Smooth muscle cell (in vitro differentiated cells): Measurements from ENCODE around the gene GIT2. TPM values are rescaled to one million over a fixed set of nuclear protein-coding genes. Genes with fewer than 3 reads are reported as not detected.

Source experiments
- DNase-seq: peaks from one replicate; lab custom pipeline; 2025; ENCODE audit not compliant: unreplicated experiment; lab: John Stamatoyannopoulos, UW
- H2AFZ ChIP-seq: fragments of 200-600 bp; sonication (generic); 2 replicates; pipeline ENCODE4 v1.6.0; 2016; ENCODE audit warnings: antibody characterized with exemption, low read depth, mild to moderate bottlenecking
- H3F3A ChIP-seq: fragments of 200-600 bp; sonication (generic); 2 replicates; pipeline ENCODE4 v1.6.0; 2017; ENCODE audit warnings: antibody characterized with exemption, low read depth
- H3K27ac ChIP-seq: fragments of 200-600 bp; sonication (generic); 2 replicates; pipeline ENCODE4 v1.5.1; 2016; ENCODE audit warnings: low read depth, mild to moderate bottlenecking
- H3K27me3 ChIP-seq: fragments of 200-600 bp; sonication (generic); 2 replicates; pipeline ENCODE4 v1.6.1; 2016; ENCODE audit warnings: low read depth, mild to moderate bottlenecking
- H3K36me3 ChIP-seq: fragments of 200-600 bp; sonication (generic); 2 replicates; pipeline ENCODE4 v1.5.1; 2016; ENCODE audit warnings: low read depth
- H3K4me1 ChIP-seq: fragments of 200-600 bp; sonication (generic); 2 replicates; pipeline ENCODE4 v1.5.1; 2016; ENCODE audit warnings: low read depth
- H3K4me2 ChIP-seq: fragments of 200-600 bp; sonication (generic); 2 replicates; pipeline ENCODE4 v1.6.0; 2016; ENCODE audit warnings: mild to moderate bottlenecking
- H3K4me3 ChIP-seq: fragments of 200-600 bp; sonication (generic); 2 replicates; pipeline ENCODE4 v1.5.1; 2016; ENCODE audit warnings: mild to moderate bottlenecking
- H3K79me2 ChIP-seq: fragments of 200-600 bp; sonication (generic); 2 replicates; pipeline ENCODE4 v1.6.0; 2016; ENCODE audit warnings: low read depth, mild to moderate bottlenecking
- H3K9ac ChIP-seq: fragments of 200-600 bp; sonication (generic); 2 replicates; pipeline ENCODE4 v1.6.0; 2016; ENCODE audit warnings: low read depth
- H3K9me3 ChIP-seq: fragments of 200-600 bp; sonication (generic); replicated peaks from 2 replicates; pipeline ENCODE4 v1.5.1; 2016; ENCODE audit warnings: low read depth
- H4K20me1 ChIP-seq: fragments of 200-600 bp; sonication (generic); 2 replicates; pipeline ENCODE4 v1.6.0; 2016; ENCODE audit warnings: low read depth
- WGBS: methylation state at CpG from one replicate; pipeline ENCODE4 v1.1.7; 2016; ENCODE audit warnings: low lambda C conversion rate; 5-methylcytosine and 5-hydroxymethylcytosine counted together
- polyA plus RNA-seq: library from polyadenylated mRNA; unstranded; fragments of >200 nt; fragmentation: Nextera tagmentation; extraction: Ambion mirVana; gene quantifications from 2 replicates; pipeline ENCODE4 v1.2.1, GENCODE V29; 2016
- total RNA-seq: library from RNA; depleted of rRNA; stranded (reverse); fragments of >200 nt; gene quantifications from 2 replicates; pipeline ENCODE4 v1.2.3, GENCODE V29; 2014
- TF ChIP-seq, protein P1 (sequence below): fragments of 200-600 bp; sonication (generic); IDR thresholded peaks from 2 replicates; pipeline ENCODE4 v1.5.1; 2017; ENCODE audit warnings: borderline replicate concordance, mild to moderate bottlenecking, antibody characterized with exemption; ENCODE audit not compliant: insufficient read depth, poor library complexity, severe bottlenecking

The GIT2 gene
- total and polyA plus RNA-seq, 2 experiments from 2014 or later: 20.3 to 27.3 TPM

GRCh38 chr12:109959411-109960093, 36.6 kb downstream of the GIT2 start:
- Histone ChIP-seq H4K20me1 (no peaks in the 10 kb centered on the region), H3K4me1 (no peaks in the 10 kb centered on the region), H3K79me2 (no peaks in the 10 kb centered on the region), H2AFZ (no peak overlapping the region), H3K36me3 (no peaks in the 10 kb centered on the region), H3K27ac (no peak overlapping the region), H3K9me3 (no peaks in the 10 kb centered on the region), H3K27me3 (no peaks in the 10 kb centered on the region), H3K4me3 (no peak overlapping the region), H3F3A (no peaks in the 10 kb centered on the region), H3K9ac (no peak overlapping the region), H3K4me2 (no peak overlapping the region)
- TF ChIP-seq, protein P1, sequence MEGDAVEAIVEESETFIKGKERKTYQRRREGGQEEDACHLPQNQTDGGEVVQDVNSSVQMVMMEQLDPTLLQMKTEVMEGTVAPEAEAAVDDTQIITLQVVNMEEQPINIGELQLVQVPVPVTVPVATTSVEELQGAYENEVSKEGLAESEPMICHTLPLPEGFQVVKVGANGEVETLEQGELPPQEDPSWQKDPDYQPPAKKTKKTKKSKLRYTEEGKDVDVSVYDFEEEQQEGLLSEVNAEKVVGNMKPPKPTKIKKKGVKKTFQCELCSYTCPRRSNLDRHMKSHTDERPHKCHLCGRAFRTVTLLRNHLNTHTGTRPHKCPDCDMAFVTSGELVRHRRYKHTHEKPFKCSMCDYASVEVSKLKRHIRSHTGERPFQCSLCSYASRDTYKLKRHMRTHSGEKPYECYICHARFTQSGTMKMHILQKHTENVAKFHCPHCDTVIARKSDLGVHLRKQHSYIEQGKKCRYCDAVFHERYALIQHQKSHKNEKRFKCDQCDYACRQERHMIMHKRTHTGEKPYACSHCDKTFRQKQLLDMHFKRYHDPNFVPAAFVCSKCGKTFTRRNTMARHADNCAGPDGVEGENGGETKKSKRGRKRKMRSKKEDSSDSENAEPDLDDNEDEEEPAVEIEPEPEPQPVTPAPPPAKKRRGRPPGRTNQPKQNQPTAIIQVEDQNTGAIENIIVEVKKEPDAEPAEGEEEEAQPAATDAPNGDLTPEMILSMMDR: no peak
- no peak for DNase-seq
- 97% methylated on average over 8 of the region's 8 CpGs for WGBS

- Histone ChIP-seq H3K27ac (no peak overlapping the region), H2AFZ (no peak overlapping the region), H3K36me3 (no peaks in the 10 kb centered on the region), H3K9ac (no peak overlapping the region), H3K4me3 (no peak overlapping the region), H3F3A (no peaks in the 10 kb centered on the region), H3K4me2 (no peak overlapping the region), H3K9me3 (no peaks in the 10 kb centered on the region), H3K27me3 (no peaks in the 10 kb centered on the region), H3K4me1 (no peaks in the 10 kb centered on the region), H4K20me1 (no peaks in the 10 kb centered on the region), H3K79me2 (no peaks in the 10 kb centered on the region)
- WGBS: over 99% methylated on average over 7 of the region's 7 CpGs
- DNase-seq: no peak
- TF ChIP-seq, protein P1: no peak
These were observed 37.8 kb downstream of the GIT2 start for GRCh38 chr12:109958374-109958773.

- Histone ChIP-seq H4K20me1 (no peaks in the 10 kb centered on the region), H3K4me2 (no peak overlapping the region), H3K27me3 (no peaks in the 10 kb centered on the region), H3K9ac (no peak overlapping the region), H3K4me3 (no peak overlapping the region), H3K9me3 (no peaks in the 10 kb centered on the region), H2AFZ (no peak overlapping the region), H3F3A (no peaks in the 10 kb centered on the region), H3K36me3 (no peaks in the 10 kb centered on the region), H3K79me2 (no peaks in the 10 kb centered on the region), H3K4me1 (no peaks in the 10 kb centered on the region), H3K27ac (no peak overlapping the region)
- TF ChIP-seq, protein P1: no peak
- DNase-seq: no peak
- 95% methylated on average over 5 of the region's 5 CpGs for WGBS
These were observed 42.5 kb downstream of the GIT2 start for GRCh38 chr12:109953656-109954055.

- no peaks in the 10 kb centered on the region for H3K36me3 ChIP-seq
- no peaks in the 10 kb centered on the region for H3F3A ChIP-seq
- H3K27me3 ChIP-seq: no peaks in the 10 kb centered on the region
- TF ChIP-seq, protein P1: no peak
- H3K4me1 ChIP-seq: no peaks in the 10 kb centered on the region
- no peaks in the 10 kb centered on the region for H3K79me2 ChIP-seq
- H3K4me3 ChIP-seq: no peak overlapping the region
- H2AFZ ChIP-seq: no peak overlapping the region
- WGBS: 96% methylated on average over 8 of the region's 8 CpGs
- H4K20me1 ChIP-seq: no peaks in the 10 kb centered on the region
- no peaks in the 10 kb centered on the region for H3K9me3 ChIP-seq
- no peak overlapping the region for H3K27ac ChIP-seq
- DNase-seq: no peak
- H3K9ac ChIP-seq: no peak overlapping the region
- H3K4me2 ChIP-seq: no peak overlapping the region
These were observed 43.3 kb downstream of the GIT2 start for GRCh38 chr12:109952873-109953272.
